Activated T-cell treated with anti-CD3 and anti-CD28 coated beads, Interleukin-2, amount 50 U/mL, for 4 hours (primary cell): ENCODE data around the gene RNF8. TPM values are rescaled to one million over a fixed set of nuclear protein-coding genes. Genes with fewer than 3 reads are reported as not detected.
A peak's percentile ranks its signal among the peaks of the same experiment; 100 is the strongest.
"Not testable (repeated sequence)": the region's sequence is repeated elsewhere in the genome, so short reads cannot be mapped to it uniquely, and the experiment has no call there.

Experiments used
- ATAC-seq, 2 donors: fragments of 200-7000 bp; cut with Tn5 transposase; one replicate each; pipeline ENCODE4 v1.10.0; 2021
- DNase-seq: peaks from one replicate; pipeline ENCODE4 v3.0.0-alpha.2; 2020
- H3K27me3 Mint-ChIP-seq: one replicate; pipeline ENCODE4 v1.8.0; 2021; ENCODE audit warnings: low read depth, mixed read lengths
- H3K36me3 Mint-ChIP-seq: one replicate; pipeline ENCODE4 v1.8.0; 2022; ENCODE audit warnings: mixed read lengths; ENCODE audit not compliant: insufficient read depth
- H3K4me1 Mint-ChIP-seq: one replicate; pipeline ENCODE4 v1.8.0; 2021; ENCODE audit warnings: low read depth, mixed read lengths
- H3K4me3 Mint-ChIP-seq: one replicate; pipeline ENCODE4 v1.8.0; 2021; ENCODE audit warnings: mild to moderate bottlenecking, moderate library complexity, mixed read lengths
- H3K9me3 Mint-ChIP-seq: one replicate; pipeline ENCODE4 v1.8.0; 2021; ENCODE audit warnings: mixed read lengths
- total RNA-seq, 3 donors: library from RNA; stranded (reverse); gene quantifications; one replicate each; pipeline ENCODE4 v1.2.1, GENCODE V29; 2021

Gene RNF8
- total RNA-seq: 10 to 100 TPM; 21.8 to 25.8 (median 23.8) TPM

- H3K27me3 Mint-ChIP-seq: no peaks in the 10 kb centered on the region
Observed at GRCh38 chr6:37353761-37354525, at the start of gene RNF8. TSS of gene RNF8 (plus strand) at chr6:37353983. CDS start at chr6:37354165, 182 bp downstream.

GRCh38 chr6:37304766-37305165 lies 49.0 kb upstream of the RNF8 start:
- DNase-seq (no peak), ATAC-seq (no peak)
- no peak overlapping the region for H3K4me3 Mint-ChIP-seq
- H3K36me3 Mint-ChIP-seq: peaks cover 28% of the 10 kb centered on the region
- H3K27me3 Mint-ChIP-seq: no peaks in the 10 kb centered on the region
- no peaks in the 10 kb centered on the region for H3K9me3 Mint-ChIP-seq
- no peaks in the 10 kb centered on the region for H3K4me1 Mint-ChIP-seq

More at GRCh38 chr6:37353761-37354525, at the start of gene RNF8:
- ATAC-seq: peak; percentile 97
- peak within 1 kb of the TSS; percentile 90 for H3K4me3 Mint-ChIP-seq
- H3K9me3 Mint-ChIP-seq: no peaks in the 10 kb centered on the region
- peaks cover 2% of the 10 kb centered on the region for H3K36me3 Mint-ChIP-seq
- peak; percentile 83 for DNase-seq
- peaks cover 25% of the 10 kb centered on the region for H3K4me1 Mint-ChIP-seq

- Mint-ChIP-seq H3K9me3 (no peaks in the 10 kb centered on the region), H3K36me3 (peaks cover 25% of the 10 kb centered on the region), H3K4me1 (no peaks in the 10 kb centered on the region), H3K4me3 (no peak overlapping the region), H3K27me3 (no peaks in the 10 kb centered on the region)
- ATAC-seq (no peak), DNase-seq (no peak)
Observed at GRCh38 chr6:37305841-37306425, 47.9 kb upstream of the RNF8 start.

- no peak for ATAC-seq
- Mint-ChIP-seq H3K27me3 (no peaks in the 10 kb centered on the region), H3K36me3 (peaks cover 19% of the 10 kb centered on the region), H3K4me3 (no peak overlapping the region), H3K9me3 (no peaks in the 10 kb centered on the region), H3K4me1 (no peaks in the 10 kb centered on the region)
- DNase-seq: no peak
Observed at GRCh38 chr6:37306624-37307222, 47.1 kb upstream of the RNF8 start.

- not testable (repeated sequence) for ATAC-seq, H3K27me3 Mint-ChIP-seq, DNase-seq, H3K4me1 Mint-ChIP-seq, H3K9me3 Mint-ChIP-seq, H3K4me3 Mint-ChIP-seq
- H3K36me3 Mint-ChIP-seq: peaks cover 21% of the 10 kb centered on the region
Observed at GRCh38 chr6:37307484-37307883, 46.3 kb upstream of the RNF8 start.

GRCh38 chr6:37308069-37308815 lies 45.5 kb upstream of the RNF8 start:
- ATAC-seq (no peak), DNase-seq (no peak)
- no peak overlapping the region for H3K4me3 Mint-ChIP-seq
- H3K9me3 Mint-ChIP-seq: no peaks in the 10 kb centered on the region
- H3K4me1 Mint-ChIP-seq: no peaks in the 10 kb centered on the region
- no peaks in the 10 kb centered on the region for H3K27me3 Mint-ChIP-seq
- H3K36me3 Mint-ChIP-seq: peaks cover 21% of the 10 kb centered on the region

- no peak overlapping the region for H3K4me3 Mint-ChIP-seq
- no peaks in the 10 kb centered on the region for H3K4me1 Mint-ChIP-seq
- ATAC-seq (no peak), DNase-seq (no peak)
- H3K9me3 Mint-ChIP-seq: no peaks in the 10 kb centered on the region
- H3K36me3 Mint-ChIP-seq: peaks cover 16% of the 10 kb centered on the region
- H3K27me3 Mint-ChIP-seq: no peaks in the 10 kb centered on the region
Observed at GRCh38 chr6:37309046-37309445, 44.7 kb upstream of the RNF8 start.

- Mint-ChIP-seq H3K4me3 (no peak overlapping the region), H3K4me1 (peaks cover under 1% of the 10 kb centered on the region), H3K27me3 (no peaks in the 10 kb centered on the region), H3K36me3 (peaks cover 21% of the 10 kb centered on the region), H3K9me3 (no peaks in the 10 kb centered on the region)
- ATAC-seq (no peak), DNase-seq (no peak)
Observed at GRCh38 chr6:37309692-37310091, 44.1 kb upstream of the RNF8 start.

- Mint-ChIP-seq H3K4me1 (peaks cover 2% of the 10 kb centered on the region), H3K9me3 (no peaks in the 10 kb centered on the region), H3K36me3 (peaks cover 24% of the 10 kb centered on the region), H3K27me3 (no peaks in the 10 kb centered on the region), H3K4me3 (no peak overlapping the region)
- DNase-seq: no peak
- ATAC-seq: no peak
Observed at GRCh38 chr6:37310966-37311365, 42.8 kb upstream of the RNF8 start.

- Mint-ChIP-seq H3K9me3 (no peaks in the 10 kb centered on the region), H3K36me3 (peaks cover 24% of the 10 kb centered on the region), H3K4me1 (peaks cover 2% of the 10 kb centered on the region), H3K27me3 (no peaks in the 10 kb centered on the region), H3K4me3 (no peak overlapping the region)
- no peak for DNase-seq
- ATAC-seq: no peak
Observed at GRCh38 chr6:37311741-37312473, 41.9 kb upstream of the RNF8 start.

- Mint-ChIP-seq H3K4me3 (no peak overlapping the region), H3K27me3 (no peaks in the 10 kb centered on the region), H3K36me3 (peaks cover 21% of the 10 kb centered on the region), H3K4me1 (peaks cover 2% of the 10 kb centered on the region), H3K9me3 (no peaks in the 10 kb centered on the region)
- ATAC-seq (no peak), DNase-seq (no peak)
Observed at GRCh38 chr6:37313723-37314486, 39.9 kb upstream of the RNF8 start.

GRCh38 chr6:37314487-37315156 lies 39.2 kb upstream of the RNF8 start:
- Mint-ChIP-seq H3K27me3 (no peaks in the 10 kb centered on the region), H3K4me1 (peaks cover 2% of the 10 kb centered on the region), H3K36me3 (peaks cover 19% of the 10 kb centered on the region), H3K4me3 (no peak overlapping the region), H3K9me3 (no peaks in the 10 kb centered on the region)
- DNase-seq (peak; percentile 19), ATAC-seq (peak; percentile 52 to 57)

GRCh38 chr6:37315157-37315515 lies 38.6 kb upstream of the RNF8 start:
- Mint-ChIP-seq H3K4me1 (peaks cover 2% of the 10 kb centered on the region), H3K4me3 (no peak overlapping the region), H3K27me3 (no peaks in the 10 kb centered on the region), H3K36me3 (peaks cover 24% of the 10 kb centered on the region), H3K9me3 (no peaks in the 10 kb centered on the region)
- DNase-seq: no peak
- no peak for ATAC-seq
